HG03095 (cell line): ENCODE measurements around the gene CPEB3.
"Not testable (repeated sequence)": the region's sequence is repeated elsewhere in the genome, so short reads cannot be mapped to it uniquely, and the experiment has no call there.

Source experiments
- ATAC-seq: cut with Tn5 transposase; IDR thresholded peaks from one replicate; pipeline ENCODE4 v1.9.1; 2021; ENCODE audit warnings: moderate library complexity; ENCODE audit not compliant: unreplicated experiment

Gene CPEB3

GRCh38 chr10:92290837-92291615, at the start of gene CPEB3, which contains the start of gene MARCHF5:
CPEB3 (minus strand) TSS chr10:92291078; CDS start chr10:92240350, 50,728 bp downstream.
MARCHF5 (plus strand) TSS chr10:92291167; CDS start chr10:92291495, 328 bp downstream.
- peak; percentile 99 for ATAC-seq

GRCh38 chr10:92329927-92330326, 39.0 kb upstream of the CPEB3 start:
- ATAC-seq, result not testable (repeated sequence)

- ATAC-seq, result no peak
Observed at GRCh38 chr10:92328993-92329392, 38.1 kb upstream of the CPEB3 start.

- no peak for ATAC-seq
Observed at GRCh38 chr10:92327445-92328433, 36.9 kb upstream of the CPEB3 start.

GRCh38 chr10:92323079-92323478, 32.2 kb upstream of the CPEB3 start:
- ATAC-seq, result no peak

- no peak for ATAC-seq
Observed at GRCh38 chr10:92316610-92317009, 25.7 kb upstream of the CPEB3 start.

- ATAC-seq, result no peak
Observed at GRCh38 chr10:92313750-92314149, 22.9 kb upstream of the CPEB3 start.

GRCh38 chr10:92309272-92309671, 18.4 kb upstream of the CPEB3 start:
- no peak for ATAC-seq

- no peak for ATAC-seq
Observed at GRCh38 chr10:92305133-92306072, 14.5 kb upstream of the CPEB3 start.

GRCh38 chr10:92304061-92304460, 13.2 kb upstream of the CPEB3 start:
- ATAC-seq, result no peak

- ATAC-seq, result no peak
Observed at GRCh38 chr10:92303096-92303495, 12.2 kb upstream of the CPEB3 start.

GRCh38 chr10:92298487-92298886, 7.6 kb upstream of the CPEB3 start:
- ATAC-seq, result no peak

- ATAC-seq, result no peak
Observed at GRCh38 chr10:92291921-92292845, 1.3 kb upstream of the CPEB3 start.

- ATAC-seq, result no peak
Observed at GRCh38 chr10:92291616-92291865, 663 bp upstream of the CPEB3 start.

GRCh38 chr10:92290076-92290836, 622 bp downstream of the CPEB3 start:
- ATAC-seq, result peak; percentile 20

GRCh38 chr10:92284112-92284704, 6.7 kb downstream of the CPEB3 start:
- no peak for ATAC-seq

- ATAC-seq, result no peak
Observed at GRCh38 chr10:92278996-92279696, 11.7 kb downstream of the CPEB3 start.

GRCh38 chr10:92274071-92274470, 16.8 kb downstream of the CPEB3 start:
- no peak for ATAC-seq
